Measurements from ENCODE around the gene MAP4K5.
"Not testable (repeated sequence)": the region's sequence is repeated elsewhere in the genome, so short reads cannot be mapped to it uniquely, and the experiment has no call there.

MAP4K5 gene

DNA sequence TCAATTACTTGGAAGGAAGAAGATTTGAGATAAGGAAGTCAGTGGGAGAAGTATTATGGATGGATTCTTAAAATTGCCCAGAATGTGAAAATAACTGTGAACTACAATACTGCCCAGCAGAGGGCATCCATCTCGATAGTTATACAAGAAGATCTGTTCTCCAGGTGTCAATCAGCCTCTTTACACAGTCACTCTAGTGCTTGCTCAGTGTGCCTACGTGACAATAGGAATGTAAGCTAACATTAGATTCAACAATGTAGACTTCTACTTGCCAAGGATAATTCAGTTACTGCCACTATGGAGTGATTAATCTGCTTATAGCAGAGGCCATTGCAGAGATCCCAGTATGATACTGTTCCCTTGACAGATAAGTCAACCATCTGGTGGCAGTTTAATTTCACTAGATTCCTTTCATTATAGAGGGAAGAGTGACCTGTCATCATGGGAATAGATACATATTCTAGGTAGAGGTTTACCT, 10.6 kb upstream of the MAP4K5 start:
- peak; percentile 66 for DNase-seq (ENCODE audit: low spot score)
- peak; percentile 39 for TF ChIP-seq CTCF (IDR thresholded peaks at IDR 0.05; ENCODE audit: extremely low read depth, missing control alignments)

GRCh38 chr14:50541159-50541567, 8.8 kb upstream of the MAP4K5 start:
- no peak for DNase-seq (ENCODE audit: low spot score)
- TF ChIP-seq CTCF (IDR thresholded peaks at IDR 0.05; ENCODE audit: extremely low read depth, missing control alignments): no peak

DNA sequence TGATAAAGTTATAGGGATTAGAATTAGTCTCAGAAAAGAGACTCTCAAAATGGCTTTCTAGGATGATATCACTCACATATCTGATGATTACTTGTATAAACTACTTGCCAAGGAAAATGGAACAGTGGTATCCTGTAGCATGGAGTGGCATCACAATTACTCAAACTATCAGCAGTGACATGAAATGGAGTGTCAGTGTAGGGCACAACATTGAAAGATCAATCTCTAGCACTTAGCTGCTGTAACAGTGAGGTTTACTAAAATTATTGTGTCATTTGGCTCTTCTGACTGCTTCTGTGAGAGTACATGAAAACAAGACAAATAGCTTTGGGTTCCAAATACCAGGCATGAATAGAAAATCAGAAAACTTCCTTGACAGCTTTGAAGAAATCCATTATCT, 6.7 kb upstream of the MAP4K5 start:
- TF ChIP-seq CTCF (IDR thresholded peaks at IDR 0.05; ENCODE audit: extremely low read depth, missing control alignments): no peak

DNA sequence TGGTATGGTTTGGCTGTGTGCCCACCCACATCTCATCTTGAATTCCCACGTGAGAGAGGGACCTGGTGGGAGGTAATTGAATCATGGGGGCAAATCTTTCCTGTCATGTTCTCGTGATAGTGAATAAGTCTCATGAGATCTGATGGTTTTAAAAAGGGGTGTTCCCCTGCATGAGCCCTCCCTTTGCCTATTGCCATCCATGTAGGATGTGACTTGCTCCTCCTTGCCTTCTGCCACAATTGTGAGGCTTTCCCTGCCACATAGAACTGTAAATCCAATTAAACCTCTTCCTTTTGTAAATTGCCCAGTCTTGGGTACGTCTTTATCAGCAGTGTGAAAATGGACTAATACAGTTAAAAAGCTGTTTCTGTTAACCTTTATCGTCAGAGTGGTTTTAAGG, 5.7 kb upstream of the MAP4K5 start:
- not testable (repeated sequence) for DNase-seq (ENCODE audit: low spot score)

More for the DNA sequence above, 6.7 kb upstream of the MAP4K5 start:
- no peak for DNase-seq (ENCODE audit: low spot score)

DNA sequence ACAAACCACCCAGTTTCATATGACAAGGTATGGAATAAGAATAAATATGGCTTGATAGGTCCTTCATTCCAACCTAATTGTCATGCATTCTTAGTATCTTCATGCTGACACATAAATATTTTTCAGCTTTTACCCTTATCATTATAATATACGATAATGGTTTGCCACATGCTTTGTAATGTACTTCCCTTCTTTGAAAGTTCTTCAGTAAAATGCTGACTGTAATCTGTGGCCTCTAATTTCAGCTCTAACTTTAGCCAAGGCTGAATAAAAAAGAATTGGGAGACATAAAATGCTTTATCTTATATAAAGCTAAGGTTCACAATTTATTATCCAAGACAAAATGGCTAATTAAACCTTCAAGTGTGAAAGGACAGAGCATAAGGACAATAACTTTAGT, 2.6 kb upstream of the MAP4K5 start:
- no peak for DNase-seq (ENCODE audit: low spot score)
- no peak for TF ChIP-seq CTCF (IDR thresholded peaks at IDR 0.05; ENCODE audit: extremely low read depth, missing control alignments)

- no peak for DNase-seq (ENCODE audit: low spot score)
- no peak for TF ChIP-seq CTCF (IDR thresholded peaks at IDR 0.05; ENCODE audit: extremely low read depth, missing control alignments)
Measured at GRCh38 chr14:50534416-50534815, 2.0 kb upstream of the MAP4K5 start.

DNA sequence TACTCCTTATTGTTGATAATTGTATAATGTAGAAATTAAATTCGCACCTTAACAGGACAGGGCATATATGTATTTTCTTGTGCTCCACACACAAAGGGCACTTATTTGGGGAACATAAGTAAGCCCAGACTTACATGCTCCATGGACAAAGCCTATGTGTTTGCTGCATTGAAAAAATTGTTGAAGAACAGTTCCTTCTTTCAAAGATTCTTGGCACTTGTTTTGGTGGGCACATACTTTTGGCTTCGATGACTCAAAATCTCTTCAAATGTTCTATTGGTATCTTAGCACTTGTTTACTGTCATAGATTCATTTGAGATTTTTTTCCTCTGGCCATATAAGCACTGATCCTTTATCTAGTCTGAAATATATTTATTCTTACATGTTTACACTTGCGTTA, 1.4 kb upstream of the MAP4K5 start:
- no peak for DNase-seq (ENCODE audit: low spot score)
- TF ChIP-seq CTCF (IDR thresholded peaks at IDR 0.05; ENCODE audit: extremely low read depth, missing control alignments): no peak

GRCh38 chr14:50533241-50533705, 904 bp upstream of the MAP4K5 start:
- TF ChIP-seq CTCF (IDR thresholded peaks at IDR 0.05; ENCODE audit: extremely low read depth, missing control alignments): no peak
- DNase-seq (ENCODE audit: low spot score): no peak

All from GM20000 (cell line).